HEK293 (cell line): Measurements from ENCODE around the gene ITSN1.

Experiments used
- CTCF ChIA-PET: fragments of 350-600 bp; formaldehyde crosslinking; extraction: SDS; loops from one replicate; lab custom pipeline; 2021; ENCODE audit warnings: antibody characterized with exemption; lab: Yijun Ruan, JAX
- POLR2A ChIA-PET: fragments of 300-600 bp; formaldehyde crosslinking; extraction: SDS; loops from one replicate; lab custom pipeline; 2020; ENCODE audit warnings: antibody characterized with exemption, inconsistent platforms; lab: Yijun Ruan, JAX
- H3K27ac ChIP-seq: fragments of 200-500 bp; sonication (Bioruptor generic); 2 replicates; pipeline ENCODE4 v1.5.1; 2014; ENCODE audit warnings: low read depth, low read length, control low read depth, inconsistent platforms; ENCODE audit errors: extremely low read depth
- H3K36me3 ChIP-seq, 2 experiments: fragments of 200-500 bp in 1 of 2; sonication (Bioruptor generic) in 1 of 2; 1 replicate in 1 of 2; 2 replicates in 1 of 2; pipeline ENCODE4 v1.5.1; 2014 to 2017; ENCODE audit warnings: inconsistent platforms in 2 of 2, low read length in 2 of 2; ENCODE audit not compliant: control insufficient read depth in 2 of 2, insufficient read depth in 1 of 2
- H3K4me1 ChIP-seq: fragments of 200-500 bp; sonication (Bioruptor generic); 2 replicates; pipeline ENCODE4 v1.5.1; 2014; ENCODE audit warnings: mild to moderate bottlenecking, low read length, inconsistent platforms; ENCODE audit not compliant: control insufficient read depth, insufficient read depth
- H3K4me3 ChIP-seq: 2 replicates; pipeline ENCODE4 v1.5.1; 2011; ENCODE audit warnings: low read depth, mild to moderate bottlenecking, control low read depth, low read length, moderate library complexity
- H3K9me3 ChIP-seq: fragments of 200-500 bp; sonication (Bioruptor generic); 2 replicates; pipeline ENCODE4 v1.5.1; 2014; ENCODE audit warnings: low read depth, low read length, inconsistent platforms; ENCODE audit not compliant: control insufficient read depth, insufficient read depth
- ATF2 ChIP-seq: fragments of 450-650 bp; formaldehyde crosslinking; IDR thresholded peaks from 2 replicates; pipeline ENCODE4 v1.5.1; 2016; ENCODE audit warnings: missing biosample characterization, missing genetic modification characterization, low read depth
- KLF9 ChIP-seq: fragments of 450-650 bp; formaldehyde crosslinking; IDR thresholded peaks from 2 replicates; pipeline ENCODE4 v1.5.1; 2016; ENCODE audit warnings: missing biosample characterization, missing genetic modification characterization, low read depth
- REST ChIP-seq: fragments of 450-650 bp; formaldehyde crosslinking; IDR thresholded peaks from 2 replicates; pipeline ENCODE4 v1.5.1; 2016; ENCODE audit warnings: missing biosample characterization, missing genetic modification characterization
- TCF7L2 ChIP-seq: IDR thresholded peaks from 2 replicates; pipeline ENCODE4 v1.6.1; 2011; ENCODE audit warnings: low read depth, mild to moderate bottlenecking, inconsistent platforms, low read length, moderate library complexity, borderline replicate concordance
- WT1 ChIP-seq: fragments of 450-650 bp; formaldehyde crosslinking; IDR thresholded peaks from 2 replicates; pipeline ENCODE4 v1.5.1; 2016; ENCODE audit warnings: missing biosample characterization, missing genetic modification characterization
- ZBTB20 ChIP-seq: fragments of 450-650 bp; formaldehyde crosslinking; IDR thresholded peaks from 2 replicates; pipeline ENCODE4 v1.5.1; 2016; ENCODE audit warnings: missing biosample characterization, missing genetic modification characterization
- ZBTB6 ChIP-seq: fragments of 450-650 bp; formaldehyde crosslinking; IDR thresholded peaks from 2 replicates; pipeline ENCODE4 v1.5.1; 2017; ENCODE audit warnings: missing biosample characterization, missing genetic modification characterization
- ZNF157 ChIP-seq: fragments of 450-650 bp; formaldehyde crosslinking; IDR thresholded peaks from 2 replicates; pipeline ENCODE4 v1.5.1; 2016; ENCODE audit warnings: missing biosample characterization, missing genetic modification characterization
- ZNF169 ChIP-seq: fragments of 450-650 bp; formaldehyde crosslinking; IDR thresholded peaks from 2 replicates; pipeline ENCODE4 v1.5.1; 2016; ENCODE audit warnings: missing biosample characterization, missing genetic modification characterization
- ZNF214 ChIP-seq: fragments of 450-650 bp; formaldehyde crosslinking; IDR thresholded peaks from 2 replicates; pipeline ENCODE4 v1.5.1; 2017; ENCODE audit warnings: missing biosample characterization, mild to moderate bottlenecking, missing genetic modification characterization, borderline replicate concordance
- ZNF239 ChIP-seq: fragments of 450-650 bp; formaldehyde crosslinking; IDR thresholded peaks from 2 replicates; pipeline ENCODE4 v1.5.1; 2016; ENCODE audit warnings: missing biosample characterization, missing genetic modification characterization
- ZNF274 ChIP-seq, 2 experiments: fragments of 200-500 bp in 1 of 2; fragments of 450-650 bp in 1 of 2; sonication (Bioruptor generic) in 1 of 2; formaldehyde crosslinking in 1 of 2; IDR thresholded peaks; 2 replicates each; pipeline versions ENCODE4 v1.5.1 to v1.6.1; 2014 to 2016; ENCODE audit warnings: borderline replicate concordance in 1 of 2, inconsistent platforms in 1 of 2, low read length in 1 of 2, missing biosample characterization in 1 of 2, missing genetic modification characterization in 1 of 2
- ZNF292 ChIP-seq: fragments of 450-650 bp; formaldehyde crosslinking; IDR thresholded peaks from 2 replicates; pipeline ENCODE4 v1.5.1; 2016; ENCODE audit warnings: low read depth, missing biosample characterization, missing genetic modification characterization, borderline replicate concordance
- ZNF324 ChIP-seq: fragments of 450-650 bp; formaldehyde crosslinking; IDR thresholded peaks from 2 replicates; pipeline ENCODE4 v1.5.1; 2016; ENCODE audit warnings: missing biosample characterization, missing genetic modification characterization
- ZNF37A ChIP-seq: fragments of 450-650 bp; IDR thresholded peaks from 2 replicates; pipeline ENCODE4 v1.5.1; 2018; ENCODE audit warnings: missing biosample characterization, missing genetic modification characterization
- ZNF391 ChIP-seq: fragments of 450-650 bp; formaldehyde crosslinking; IDR thresholded peaks from 2 replicates; pipeline ENCODE4 v1.5.1; 2016; ENCODE audit warnings: low read depth, missing biosample characterization, missing genetic modification characterization, borderline replicate concordance
- ZNF394 ChIP-seq: fragments of 450-650 bp; formaldehyde crosslinking; IDR thresholded peaks from 2 replicates; pipeline ENCODE4 v1.5.1; 2016; ENCODE audit warnings: missing biosample characterization, missing genetic modification characterization, mild to moderate bottlenecking, moderate library complexity, borderline replicate concordance
- ZNF521 ChIP-seq: fragments of 450-650 bp; formaldehyde crosslinking; IDR thresholded peaks from 2 replicates; pipeline ENCODE4 v1.5.1; 2017; ENCODE audit warnings: missing biosample characterization, mild to moderate bottlenecking, missing genetic modification characterization
- TF ChIP-seq, protein P1 (sequence below): fragments of 450-650 bp; formaldehyde crosslinking; IDR thresholded peaks from 2 replicates; pipeline ENCODE4 v1.5.1; 2016; ENCODE audit warnings: missing biosample characterization, missing genetic modification characterization
- TF ChIP-seq, protein P2 (sequence below): fragments of 450-650 bp; formaldehyde crosslinking; IDR thresholded peaks from 2 replicates; pipeline ENCODE4 v1.5.1; 2017; ENCODE audit warnings: missing biosample characterization, missing genetic modification characterization
- TF ChIP-seq, protein P3 (sequence below): fragments of 450-650 bp; formaldehyde crosslinking; IDR thresholded peaks from 2 replicates; pipeline ENCODE4 v1.5.1; 2017; ENCODE audit warnings: missing biosample characterization, missing genetic modification characterization

Gene ITSN1

DNA sequence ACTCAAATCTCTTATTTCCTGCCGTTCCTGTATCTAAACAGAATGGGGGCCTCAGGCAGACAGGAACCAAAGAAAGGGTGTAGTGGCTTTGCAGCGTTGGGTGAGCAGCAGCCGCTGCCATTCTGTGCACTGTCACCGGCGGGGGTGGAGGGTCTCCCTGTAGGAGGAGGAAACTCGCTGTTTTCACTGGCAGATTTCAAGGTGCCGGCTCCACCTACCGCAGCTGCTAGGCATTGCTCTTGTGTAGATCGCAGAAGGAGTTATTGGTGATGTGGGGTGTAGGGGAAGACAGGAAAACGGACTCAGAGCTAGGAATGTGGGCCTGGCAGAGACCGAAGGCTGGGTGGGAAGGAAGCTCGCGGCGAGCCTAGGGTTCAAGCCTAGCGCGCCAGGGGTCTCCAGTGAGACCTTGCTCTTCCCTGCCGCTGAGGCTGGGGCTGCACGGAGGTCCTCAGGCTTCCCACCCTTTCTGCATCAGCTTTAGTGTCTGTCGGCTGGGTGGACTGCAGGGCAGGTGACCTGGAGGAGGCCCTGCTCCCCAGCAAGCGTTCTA, 252.5 kb downstream of the ITSN1 start (continued):
- TF ChIP-seq REST (tag by site-specific recombination) (no peak; the same call in 1 of the 2 replicates), ZBTB6 (no peak), ZNF391 (tag by site-specific recombination) (no peak), TCF7L2 (no peak), ZNF292 (tag by site-specific recombination) (no peak)
- TF ChIP-seq, protein P1, sequence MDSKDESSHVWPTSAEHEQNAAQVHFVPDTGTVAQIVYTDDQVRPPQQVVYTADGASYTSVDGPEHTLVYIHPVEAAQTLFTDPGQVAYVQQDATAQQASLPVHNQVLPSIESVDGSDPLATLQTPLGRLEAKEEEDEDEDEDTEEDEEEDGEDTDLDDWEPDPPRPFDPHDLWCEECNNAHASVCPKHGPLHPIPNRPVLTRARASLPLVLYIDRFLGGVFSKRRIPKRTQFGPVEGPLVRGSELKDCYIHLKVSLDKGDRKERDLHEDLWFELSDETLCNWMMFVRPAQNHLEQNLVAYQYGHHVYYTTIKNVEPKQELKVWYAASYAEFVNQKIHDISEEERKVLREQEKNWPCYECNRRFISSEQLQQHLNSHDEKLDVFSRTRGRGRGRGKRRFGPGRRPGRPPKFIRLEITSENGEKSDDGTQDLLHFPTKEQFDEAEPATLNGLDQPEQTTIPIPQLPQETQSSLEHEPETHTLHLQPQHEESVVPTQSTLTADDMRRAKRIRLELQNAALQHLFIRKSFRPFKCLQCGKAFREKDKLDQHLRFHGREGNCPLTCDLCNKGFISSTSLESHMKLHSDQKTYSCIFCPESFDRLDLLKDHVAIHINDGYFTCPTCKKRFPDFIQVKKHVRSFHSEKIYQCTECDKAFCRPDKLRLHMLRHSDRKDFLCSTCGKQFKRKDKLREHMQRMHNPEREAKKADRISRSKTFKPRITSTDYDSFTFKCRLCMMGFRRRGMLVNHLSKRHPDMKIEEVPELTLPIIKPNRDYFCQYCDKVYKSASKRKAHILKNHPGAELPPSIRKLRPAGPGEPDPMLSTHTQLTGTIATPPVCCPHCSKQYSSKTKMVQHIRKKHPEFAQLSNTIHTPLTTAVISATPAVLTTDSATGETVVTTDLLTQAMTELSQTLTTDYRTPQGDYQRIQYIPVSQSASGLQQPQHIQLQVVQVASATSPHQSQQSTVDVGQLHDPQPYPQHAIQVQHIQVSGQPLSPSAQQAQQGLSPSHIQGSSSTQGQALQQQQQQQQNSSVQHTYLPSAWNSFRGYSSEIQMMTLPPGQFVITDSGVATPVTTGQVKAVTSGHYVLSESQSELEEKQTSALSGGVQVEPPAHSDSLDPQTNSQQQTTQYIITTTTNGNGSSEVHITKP = peak; percentile 77
- TF ChIP-seq, protein P2, sequence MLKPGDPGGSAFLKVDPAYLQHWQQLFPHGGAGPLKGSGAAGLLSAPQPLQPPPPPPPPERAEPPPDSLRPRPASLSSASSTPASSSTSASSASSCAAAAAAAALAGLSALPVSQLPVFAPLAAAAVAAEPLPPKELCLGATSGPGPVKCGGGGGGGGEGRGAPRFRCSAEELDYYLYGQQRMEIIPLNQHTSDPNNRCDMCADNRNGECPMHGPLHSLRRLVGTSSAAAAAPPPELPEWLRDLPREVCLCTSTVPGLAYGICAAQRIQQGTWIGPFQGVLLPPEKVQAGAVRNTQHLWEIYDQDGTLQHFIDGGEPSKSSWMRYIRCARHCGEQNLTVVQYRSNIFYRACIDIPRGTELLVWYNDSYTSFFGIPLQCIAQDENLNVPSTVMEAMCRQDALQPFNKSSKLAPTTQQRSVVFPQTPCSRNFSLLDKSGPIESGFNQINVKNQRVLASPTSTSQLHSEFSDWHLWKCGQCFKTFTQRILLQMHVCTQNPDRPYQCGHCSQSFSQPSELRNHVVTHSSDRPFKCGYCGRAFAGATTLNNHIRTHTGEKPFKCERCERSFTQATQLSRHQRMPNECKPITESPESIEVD (tag by site-specific recombination) = no peak
- TF ChIP-seq, all 188 proteins: peak for 19

- H3K4me3 ChIP-seq = no peak overlapping the region
- CTCF ChIA-PET = interaction anchor here (0.5 to 2.1 kb wide), 21 partner anchors 8 to 697 kb away, joined by 3 to 16 read pairs (median 4); no protein-coding TSS in a partner anchor
- peaks cover 6% of the 10 kb centered on the region; the same call in 1 of the 2 replicates for H3K4me1 ChIP-seq
- POLR2A ChIA-PET = interaction anchor here (0.6 to 1.0 kb wide), 3 partner anchors 251 to 352 kb away, joined by 3 to 7 read pairs (median 4); no protein-coding TSS in a partner anchor
- peaks cover under 1 to 3% of the 10 kb centered on the region in 2 experiments; a peak in 2 of 3 replicates for H3K36me3 ChIP-seq
- H3K27ac ChIP-seq = no peak overlapping the region
- no peaks in the 10 kb centered on the region for H3K9me3 ChIP-seq
- TF ChIP-seq ZNF37A (tag by site-specific recombination) (no peak), ZNF394 (tag by site-specific recombination) (no peak), ZBTB20 (no peak), WT1 (tag by site-specific recombination) (no peak), ZNF169 (tag by site-specific recombination) (0 out of 2 replicates have a peak, but pooled peaks have one; percentile 50), KLF9 (tag by site-specific recombination) (no peak), ATF2 (tag by site-specific recombination) (no peak), ZNF214 (tag by site-specific recombination) (no peak), ZNF157 (no peak), ZNF521 (tag by site-specific recombination) (0 out of 2 replicates have a peak, but pooled peaks have one; percentile 22), ZNF324 (tag by site-specific recombination) (no peak), ZNF239 (no peak), ZNF274 (IDR thresholded peaks at IDR 0.05; ENCODE audit: low read length) (no peak), ZNF274 (tag by site-specific recombination; IDR thresholded peaks at IDR 0.05; ENCODE audit: borderline replicate concordance) (no peak)
- TF ChIP-seq, protein P3, sequence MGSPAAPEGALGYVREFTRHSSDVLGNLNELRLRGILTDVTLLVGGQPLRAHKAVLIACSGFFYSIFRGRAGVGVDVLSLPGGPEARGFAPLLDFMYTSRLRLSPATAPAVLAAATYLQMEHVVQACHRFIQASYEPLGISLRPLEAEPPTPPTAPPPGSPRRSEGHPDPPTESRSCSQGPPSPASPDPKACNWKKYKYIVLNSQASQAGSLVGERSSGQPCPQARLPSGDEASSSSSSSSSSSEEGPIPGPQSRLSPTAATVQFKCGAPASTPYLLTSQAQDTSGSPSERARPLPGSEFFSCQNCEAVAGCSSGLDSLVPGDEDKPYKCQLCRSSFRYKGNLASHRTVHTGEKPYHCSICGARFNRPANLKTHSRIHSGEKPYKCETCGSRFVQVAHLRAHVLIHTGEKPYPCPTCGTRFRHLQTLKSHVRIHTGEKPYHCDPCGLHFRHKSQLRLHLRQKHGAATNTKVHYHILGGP (tag by site-specific recombination) = no peak
Observed at GRCh38 chr21:33895356-33895755, 253.1 kb downstream of the ITSN1 start.
